Astrocyte (in vitro differentiated cells and primary cell): ENCODE data around the gene RNF175. TPM values are rescaled to one million over a fixed set of nuclear protein-coding genes. Genes with fewer than 3 reads are reported as not detected.

Experiments used
- DNase-seq: peaks from one replicate; pipeline ENCODE4 v3.0.0-alpha.2; 2010; ENCODE audit warnings: low read depth
- FAIRE-seq: peaks from 2 replicates; lab custom pipeline; 2011; peaks lifted over from hg19 to GRCh38; lab: Jason Lieb, UNC
- H2AFZ ChIP-seq: 2 replicates; pipeline ENCODE4 v1.6.0; 2012; ENCODE audit warnings: low read depth, low read length, inconsistent platforms
- H3K27ac ChIP-seq: 2 replicates; pipeline ENCODE4 v1.5.1; 2011; ENCODE audit warnings: low read depth, low read length, inconsistent platforms
- H3K27me3 ChIP-seq: 2 replicates; pipeline ENCODE4 v1.6.0; 2011; ENCODE audit warnings: low read length, inconsistent platforms; ENCODE audit not compliant: insufficient read depth
- H3K36me3 ChIP-seq: 2 replicates; pipeline ENCODE4 v1.5.1; 2011; ENCODE audit warnings: low read length, inconsistent platforms; ENCODE audit not compliant: insufficient read depth
- H3K4me1 ChIP-seq: 2 replicates; pipeline ENCODE4 v1.5.1; 2011; ENCODE audit warnings: low read length, inconsistent platforms; ENCODE audit not compliant: insufficient read depth
- H3K4me2 ChIP-seq: 2 replicates; pipeline ENCODE4 v1.6.0; 2012; ENCODE audit warnings: low read length, inconsistent platforms
- H3K4me3 ChIP-seq: 2 replicates; pipeline ENCODE4 v1.5.1; 2011; ENCODE audit warnings: low read depth, mild to moderate bottlenecking, low read length, inconsistent platforms; ENCODE audit not compliant: insufficient read depth
- H3K79me2 ChIP-seq: 2 replicates; pipeline ENCODE4 v1.6.0; 2012; ENCODE audit warnings: mild to moderate bottlenecking, low read length, inconsistent platforms; ENCODE audit not compliant: insufficient read depth
- H3K9ac ChIP-seq: 2 replicates; pipeline ENCODE4 v1.6.0; 2012; ENCODE audit warnings: mild to moderate bottlenecking, low read length, inconsistent platforms
- H3K9me3 ChIP-seq: 2 replicates; pipeline ENCODE4 v1.5.1; 2012; ENCODE audit warnings: low read depth, mild to moderate bottlenecking, low read length, inconsistent platforms; ENCODE audit not compliant: insufficient read depth
- H4K20me1 ChIP-seq: 2 replicates; pipeline ENCODE4 v1.6.0; 2012; ENCODE audit warnings: low read length, inconsistent platforms; ENCODE audit not compliant: insufficient read depth
- H3K27ac Mint-ChIP-seq: one replicate; pipeline ENCODE4 v1.8.0; 2021; ENCODE audit warnings: mild to moderate bottlenecking, mixed read lengths; ENCODE audit not compliant: unreplicated experiment
- H3K27me3 Mint-ChIP-seq: one replicate; pipeline ENCODE4 v1.8.0; 2021; ENCODE audit warnings: low read depth, mixed read lengths; ENCODE audit not compliant: unreplicated experiment
- H3K36me3 Mint-ChIP-seq: one replicate; pipeline ENCODE4 v1.8.0; 2021; ENCODE audit warnings: low read depth, mixed read lengths; ENCODE audit not compliant: unreplicated experiment
- H3K4me1 Mint-ChIP-seq: one replicate; pipeline ENCODE4 v1.8.0; 2021; ENCODE audit warnings: low read depth, mixed read lengths; ENCODE audit not compliant: unreplicated experiment
- H3K4me3 Mint-ChIP-seq: one replicate; pipeline ENCODE4 v1.8.0; 2021; ENCODE audit warnings: mild to moderate bottlenecking, moderate library complexity, mixed read lengths; ENCODE audit not compliant: unreplicated experiment
- H3K9me3 Mint-ChIP-seq: one replicate; pipeline ENCODE4 v1.8.0; 2021; ENCODE audit warnings: mild to moderate bottlenecking, mixed read lengths; ENCODE audit not compliant: unreplicated experiment
- CTCF ChIP-seq: IDR thresholded peaks from 2 replicates; pipeline ENCODE4 v1.5.1; 2011; ENCODE audit warnings: low read depth, mild to moderate bottlenecking, inconsistent platforms, low read length, moderate library complexity; ENCODE audit not compliant: insufficient read depth
- EZH2 ChIP-seq: IDR thresholded peaks from 2 replicates; pipeline ENCODE4 v1.6.1; 2012; ENCODE audit warnings: mild to moderate bottlenecking, low read length, inconsistent platforms; ENCODE audit not compliant: insufficient read depth
- total RNA-seq: library from RNA; stranded (reverse); gene quantifications from 2 replicates; pipeline ENCODE4 v1.2.1, GENCODE V29; 2021

RNF175 gene
- total RNA-seq, 1 donor from 2014 or later, result 1.0 TPM

- TF ChIP-seq EZH2 (no peak), CTCF (no peak)
- FAIRE-seq (no peak), DNase-seq (no peak)
- Histone ChIP-seq H3K9me3 (no peaks in the 10 kb centered on the region), H3K4me3 (no peak overlapping the region), H3K9ac (no peak overlapping the region), H3K27me3 (no peaks in the 10 kb centered on the region), H3K4me2 (no peak overlapping the region), H3K36me3 (no peaks in the 10 kb centered on the region), H4K20me1 (no peaks in the 10 kb centered on the region), H3K27ac (no peak overlapping the region), H3K79me2 (no peaks in the 10 kb centered on the region), H3K4me1 (no peaks in the 10 kb centered on the region), H2AFZ (no peak overlapping the region)
- H3K27ac Mint-ChIP-seq, result no peak overlapping the region
- H3K4me3 Mint-ChIP-seq, result no peak overlapping the region
- peaks cover 4% of the 10 kb centered on the region for H3K9me3 Mint-ChIP-seq
- H3K36me3 Mint-ChIP-seq, result no peaks in the 10 kb centered on the region
- no peaks in the 10 kb centered on the region for H3K27me3 Mint-ChIP-seq
- H3K4me1 Mint-ChIP-seq, result peaks cover 20% of the 10 kb centered on the region
These were observed 48.4 kb upstream of the RNF175 start for GRCh38 chr4:153808175-153808574.

GRCh38 chr4:153806073-153806472 is 46.2 kb upstream of the RNF175 start:
- no peaks in the 10 kb centered on the region for H3K9me3 ChIP-seq
- no peak overlapping the region for H3K27ac ChIP-seq
- FAIRE-seq (no peak), DNase-seq (no peak)
- H3K4me3 ChIP-seq, result no peak overlapping the region
- no peak overlapping the region for H2AFZ ChIP-seq
- no peaks in the 10 kb centered on the region for H3K79me2 ChIP-seq
- no peaks in the 10 kb centered on the region for H4K20me1 ChIP-seq
- H3K27me3 Mint-ChIP-seq, result peaks cover 2% of the 10 kb centered on the region
- H3K36me3 Mint-ChIP-seq, result no peaks in the 10 kb centered on the region
- TF ChIP-seq CTCF, result no peak
- TF ChIP-seq EZH2, result no peak
- no peak overlapping the region for H3K4me3 Mint-ChIP-seq
- no peak overlapping the region for H3K27ac Mint-ChIP-seq
- H3K27me3 ChIP-seq, result no peaks in the 10 kb centered on the region
- H3K9ac ChIP-seq, result no peak overlapping the region
- H3K9me3 Mint-ChIP-seq, result peaks cover 4% of the 10 kb centered on the region
- H3K4me2 ChIP-seq, result no peak overlapping the region
- peaks cover 18% of the 10 kb centered on the region for H3K4me1 Mint-ChIP-seq
- no peaks in the 10 kb centered on the region for H3K36me3 ChIP-seq
- no peaks in the 10 kb centered on the region for H3K4me1 ChIP-seq

DNA sequence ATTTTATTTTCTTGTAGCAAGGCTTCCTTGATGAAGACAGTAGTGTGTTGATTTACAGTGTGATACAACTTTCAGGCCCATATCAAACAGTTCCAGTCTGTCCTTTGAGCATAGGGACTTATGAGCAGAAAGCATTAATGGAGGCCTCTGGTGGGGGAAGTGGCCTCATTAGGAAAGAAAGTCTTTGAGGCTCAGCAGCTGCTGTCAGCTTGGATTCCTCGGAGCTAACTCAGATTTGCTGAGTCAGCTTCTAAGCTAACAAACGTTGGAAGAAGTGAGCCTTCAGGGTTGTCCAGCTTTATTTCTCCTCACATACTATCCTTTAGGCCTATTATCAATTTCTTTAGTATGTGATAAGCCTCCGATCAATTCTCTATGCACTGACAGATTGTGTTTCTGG is 44.9 kb upstream of the RNF175 start:
- no peak overlapping the region for H3K4me3 Mint-ChIP-seq
- TF ChIP-seq EZH2 (no peak), CTCF (no peak)
- no peaks in the 10 kb centered on the region for H3K27me3 ChIP-seq
- H4K20me1 ChIP-seq, result no peaks in the 10 kb centered on the region
- no peak overlapping the region for H3K27ac Mint-ChIP-seq
- no peaks in the 10 kb centered on the region for H3K79me2 ChIP-seq
- H3K4me2 ChIP-seq, result no peak overlapping the region
- H3K9ac ChIP-seq, result no peak overlapping the region
- H3K27ac ChIP-seq, result no peak overlapping the region
- no peak overlapping the region for H2AFZ ChIP-seq
- H3K36me3 ChIP-seq, result no peaks in the 10 kb centered on the region
- peaks cover 19% of the 10 kb centered on the region for H3K4me1 Mint-ChIP-seq
- FAIRE-seq (no peak), DNase-seq (no peak)
- no peaks in the 10 kb centered on the region for H3K9me3 ChIP-seq
- no peaks in the 10 kb centered on the region for H3K4me1 ChIP-seq
- H3K27me3 Mint-ChIP-seq, result peaks cover 2% of the 10 kb centered on the region
- no peak overlapping the region for H3K4me3 ChIP-seq
- H3K36me3 Mint-ChIP-seq, result no peaks in the 10 kb centered on the region
- H3K9me3 Mint-ChIP-seq, result peaks cover 4% of the 10 kb centered on the region
